HG02885 (cell line): ENCODE measurements around the gene KIF17.

Source experiments
- ATAC-seq: cut with Tn5 transposase; IDR thresholded peaks from one replicate; pipeline ENCODE4 v1.9.1; 2021; ENCODE audit warnings: mild to moderate bottlenecking; ENCODE audit not compliant: unreplicated experiment, poor library complexity

The KIF17 gene

GRCh38 chr1:20712215-20712577 lies 5.6 kb downstream of the KIF17 start:
- ATAC-seq: no peak

GRCh38 chr1:20711285-20712214 lies 6.3 kb downstream of the KIF17 start:
- no peak for ATAC-seq

- ATAC-seq: no peak
These were observed 7.1 kb downstream of the KIF17 start for GRCh38 chr1:20710469-20711284.

GRCh38 chr1:20709868-20710267 lies 7.9 kb downstream of the KIF17 start:
- ATAC-seq: no peak

- ATAC-seq: no peak
These were observed 8.9 kb downstream of the KIF17 start for GRCh38 chr1:20708891-20709290.

GRCh38 chr1:20708057-20708456 lies 9.8 kb downstream of the KIF17 start:
- ATAC-seq: no peak

- no peak for ATAC-seq
These were observed 11.0 kb downstream of the KIF17 start for GRCh38 chr1:20706841-20707240.

- no peak for ATAC-seq
These were observed 12.5 kb downstream of the KIF17 start for GRCh38 chr1:20705203-20705755.

GRCh38 chr1:20704390-20705202 lies 13.2 kb downstream of the KIF17 start:
- ATAC-seq: no peak

- no peak for ATAC-seq
These were observed 14.6 kb downstream of the KIF17 start for GRCh38 chr1:20703124-20703756.

- no peak for ATAC-seq
These were observed 15.4 kb downstream of the KIF17 start for GRCh38 chr1:20702416-20702815.

GRCh38 chr1:20701847-20702246 lies 16.0 kb downstream of the KIF17 start:
- ATAC-seq: no peak

- no peak for ATAC-seq
These were observed 16.4 kb downstream of the KIF17 start for GRCh38 chr1:20701446-20701845.

GRCh38 chr1:20700636-20701215 lies 17.1 kb downstream of the KIF17 start:
- no peak for ATAC-seq

GRCh38 chr1:20699558-20699957 lies 18.2 kb downstream of the KIF17 start:
- ATAC-seq: no peak

GRCh38 chr1:20698195-20698910 lies 19.5 kb downstream of the KIF17 start:
- ATAC-seq: no peak

GRCh38 chr1:20697563-20697962 lies 20.2 kb downstream of the KIF17 start:
- ATAC-seq: no peak

GRCh38 chr1:20696397-20697333 lies 21.1 kb downstream of the KIF17 start:
- ATAC-seq: peak; percentile 69
